GM18526 (cell line): ENCODE data around the gene MAGI2.

Source experiments
- POLR2A ChIP-seq: IDR thresholded peaks from 3 replicates; pipeline ENCODE4 v1.6.1; 2011; ENCODE audit not compliant: insufficient read length; ENCODE audit errors: extremely low read depth

The MAGI2 gene

GRCh38 chr7:79347351-79347750 is 106.1 kb downstream of the MAGI2 start:
- TF ChIP-seq POLR2A: no peak

- TF ChIP-seq POLR2A: no peak
These were observed 111.6 kb downstream of the MAGI2 start for GRCh38 chr7:79341902-79342301.

GRCh38 chr7:79340212-79340611 is 113.3 kb downstream of the MAGI2 start:
- TF ChIP-seq POLR2A: no peak

- TF ChIP-seq POLR2A: no peak
These were observed 114.1 kb downstream of the MAGI2 start for GRCh38 chr7:79339208-79339925.

GRCh38 chr7:79337717-79338116 is 115.8 kb downstream of the MAGI2 start:
- TF ChIP-seq POLR2A: no peak

- TF ChIP-seq POLR2A: no peak
These were observed 118.6 kb downstream of the MAGI2 start for GRCh38 chr7:79334841-79335240.

GRCh38 chr7:79334334-79334733 is 119.1 kb downstream of the MAGI2 start:
- no peak for TF ChIP-seq POLR2A

GRCh38 chr7:79332091-79332490 is 121.4 kb downstream of the MAGI2 start:
- TF ChIP-seq POLR2A: no peak

GRCh38 chr7:79329464-79329863 is 124.0 kb downstream of the MAGI2 start:
- TF ChIP-seq POLR2A: no peak

GRCh38 chr7:79320741-79321473 is 132.6 kb downstream of the MAGI2 start:
- TF ChIP-seq POLR2A: no peak

GRCh38 chr7:79319369-79319768 is 134.1 kb downstream of the MAGI2 start:
- no peak for TF ChIP-seq POLR2A

- TF ChIP-seq POLR2A: no peak
These were observed 135.7 kb downstream of the MAGI2 start for GRCh38 chr7:79317728-79318127.

- no peak for TF ChIP-seq POLR2A
These were observed 141.4 kb downstream of the MAGI2 start for GRCh38 chr7:79312022-79312421.

GRCh38 chr7:79308192-79308591 is 145.3 kb downstream of the MAGI2 start:
- no peak for TF ChIP-seq POLR2A

- TF ChIP-seq POLR2A: no peak
These were observed 146.1 kb downstream of the MAGI2 start for GRCh38 chr7:79307376-79307775.

GRCh38 chr7:79304711-79305110 is 148.8 kb downstream of the MAGI2 start:
- no peak for TF ChIP-seq POLR2A

- TF ChIP-seq POLR2A: no peak
These were observed 151.2 kb downstream of the MAGI2 start for GRCh38 chr7:79302293-79302692.
